Measurements from ENCODE around the gene RBBP9.
"Not testable (repeated sequence)": the region's sequence is repeated elsewhere in the genome, so short reads cannot be mapped to it uniquely, and the experiment has no call there.

Gene RBBP9

DNA sequence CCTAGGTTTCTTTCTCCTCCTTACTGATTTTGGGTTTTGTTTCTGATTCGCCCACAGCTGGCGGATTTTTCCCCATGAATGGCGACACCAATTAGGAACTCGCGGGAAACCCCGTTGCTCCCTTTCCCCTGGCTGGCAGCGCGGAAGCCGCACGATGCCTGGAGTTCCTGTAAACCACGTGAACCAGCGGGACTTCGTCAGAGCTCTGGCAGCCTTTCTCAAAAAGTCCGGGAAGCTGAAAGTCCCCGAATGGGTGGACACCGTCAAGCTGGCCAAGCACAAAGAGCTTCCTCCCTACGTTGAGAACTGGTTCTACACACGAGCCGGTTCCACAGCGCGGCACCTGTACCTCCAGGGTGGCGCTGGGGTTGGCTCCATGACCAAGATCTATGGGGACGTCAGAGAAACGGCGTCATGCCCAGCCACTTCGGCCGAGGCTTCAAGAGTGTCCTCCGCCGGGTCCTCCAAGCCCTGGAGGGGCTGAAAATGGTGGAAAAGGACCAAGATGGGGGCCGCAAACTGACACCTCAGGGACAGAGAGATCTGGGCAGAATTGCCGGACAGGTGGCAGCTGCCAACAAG is 7.5 kb upstream of the RBBP9 start:
- no peak for DNase-seq (ENCODE audit: low read depth)

DNA sequence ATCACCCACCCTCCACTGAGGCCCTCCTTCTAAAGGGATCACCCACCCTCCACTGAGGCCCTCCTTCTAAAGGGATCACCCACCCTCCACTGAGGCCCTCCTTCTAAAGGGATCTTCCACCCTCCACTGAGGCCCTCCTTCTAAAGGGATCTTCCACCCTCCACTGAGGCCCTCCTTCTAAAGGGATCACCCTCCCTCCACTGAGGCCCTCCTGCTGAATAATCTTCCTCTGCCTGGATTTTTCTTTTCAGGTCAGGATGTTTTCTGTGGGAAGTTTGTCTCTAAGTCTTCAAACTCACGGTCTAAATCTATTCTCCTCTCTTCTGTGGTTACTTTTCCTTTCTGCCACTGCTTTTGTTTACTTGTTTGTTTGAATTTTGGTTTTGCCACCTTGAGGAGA is 4.6 kb upstream of the RBBP9 start:
- not testable (repeated sequence) for DNase-seq (ENCODE audit: low read depth)

GRCh38 chr20:18497603-18498002 is 578 bp upstream of the RBBP9 start:
- no peak for DNase-seq (ENCODE audit: low read depth)

DNA sequence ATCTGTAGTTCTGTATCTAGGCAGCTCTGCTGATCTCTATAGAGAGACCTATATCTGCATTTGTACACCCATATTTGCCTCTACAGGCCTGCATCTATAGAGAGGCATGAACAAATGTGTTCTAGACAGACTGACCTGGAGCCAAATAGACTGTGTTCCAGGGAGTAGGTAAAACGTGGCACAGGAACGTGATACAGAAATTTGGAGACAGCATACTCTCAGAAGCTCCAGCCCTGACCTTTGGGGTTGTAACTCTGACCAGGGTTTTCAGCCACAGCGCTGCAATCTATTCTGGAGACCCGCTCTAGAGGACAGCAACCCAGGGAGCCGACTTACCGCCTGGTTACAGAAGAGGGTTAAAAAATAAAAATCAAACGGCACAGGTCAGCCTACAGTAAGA is 983 bp downstream of the RBBP9 start:
- DNase-seq (ENCODE audit: low read depth): no peak

- no peak for DNase-seq (ENCODE audit: low read depth)
Observed at GRCh38 chr20:18488301-18488700, 8.7 kb downstream of the RBBP9 start.

DNA sequence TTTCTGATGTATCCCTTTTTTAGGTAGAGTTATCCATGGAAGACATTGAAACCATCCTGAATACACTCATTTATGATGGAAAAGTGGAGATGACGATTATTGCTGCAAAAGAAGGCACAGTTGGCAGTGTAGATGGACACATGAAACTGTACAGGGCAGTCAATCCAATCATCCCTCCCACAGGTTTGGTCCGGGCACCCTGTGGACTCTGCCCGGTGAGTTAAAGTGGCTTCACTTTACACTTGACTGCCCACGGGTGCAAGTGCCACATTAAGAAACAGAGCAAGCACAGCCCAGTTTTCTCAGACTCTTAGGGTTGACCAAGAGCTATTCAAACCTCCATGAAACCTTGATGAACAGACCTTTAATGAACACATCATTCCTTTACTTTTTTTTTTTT is 15.4 kb downstream of the RBBP9 start:
- DNase-seq (ENCODE audit: low read depth): no peak

DNA sequence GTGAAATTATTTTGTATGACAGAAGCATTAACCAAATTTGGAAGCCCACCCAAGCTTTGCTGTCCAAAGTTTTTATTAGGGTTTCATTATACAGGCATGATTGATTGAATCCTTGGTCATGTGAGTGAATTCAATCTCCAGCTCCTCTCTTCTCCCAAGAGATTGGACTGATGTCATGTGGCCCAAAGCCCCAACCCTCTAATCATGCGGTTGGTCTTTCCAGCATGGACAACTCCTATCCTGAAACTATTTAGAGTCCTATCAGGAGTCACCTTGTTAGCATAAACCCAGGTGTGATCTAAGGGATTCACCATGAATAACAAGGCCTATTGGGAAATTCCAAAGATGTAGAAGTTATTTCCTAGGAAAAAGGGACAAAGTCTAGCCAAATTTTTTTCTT is 19.2 kb downstream of the RBBP9 start:
- no peak for DNase-seq (ENCODE audit: low read depth)

DNA sequence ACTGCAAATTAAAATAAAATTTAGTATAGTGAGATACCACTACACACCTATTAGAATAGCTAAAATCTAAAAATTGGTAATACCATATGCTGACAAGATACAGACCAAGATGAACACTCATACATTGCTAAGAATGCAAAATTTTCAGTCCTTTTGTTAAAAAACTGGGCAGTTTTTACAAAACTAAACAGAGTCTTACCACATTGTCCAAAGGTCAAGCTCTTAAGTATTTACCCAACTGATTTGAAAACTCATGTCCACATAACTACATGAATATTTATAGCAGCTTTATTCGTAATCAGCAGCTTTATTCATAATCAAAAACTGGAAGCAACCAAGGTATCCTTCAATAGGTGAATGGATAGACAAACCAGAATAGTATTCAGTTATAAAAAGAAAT is 19.8 kb downstream of the RBBP9 start:
- no peak for DNase-seq (ENCODE audit: low read depth)

GRCh38 chr20:18466894-18467730 is 29.9 kb downstream of the RBBP9 start, which contains the start of the genes DZANK1 and POLR3F:
Gene DZANK1, minus strand, starts transcription at chr20:18467030. Its CDS starts 1,672 bp downstream, at chr20:18465358.
Gene POLR3F, plus strand, starts transcription at chr20:18467390. Its CDS starts 117 bp downstream, at chr20:18467507.
- DNase-seq (ENCODE audit: low read depth): peak; percentile 92

DNA sequence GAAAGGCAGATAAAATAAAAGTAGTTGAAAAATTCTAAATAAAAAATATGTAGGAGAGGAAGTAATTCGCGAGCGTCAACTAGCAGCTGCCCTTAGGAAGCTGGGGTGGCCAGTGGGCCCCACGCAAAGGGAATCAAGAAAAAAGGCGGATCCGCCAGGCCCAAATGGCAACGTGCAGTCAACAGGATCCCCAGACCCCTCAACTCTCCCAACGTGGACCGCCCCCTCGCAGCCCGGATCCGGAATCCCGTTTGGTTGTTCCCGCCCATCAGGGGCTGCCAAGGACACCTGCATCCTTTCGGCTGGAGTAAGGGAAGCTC is 30.5 kb downstream of the RBBP9 start:
- DNase-seq (ENCODE audit: low read depth): no peak

- no peak for DNase-seq (ENCODE audit: low read depth)
Observed at GRCh38 chr20:18465536-18466200, 31.4 kb downstream of the RBBP9 start.

DNA sequence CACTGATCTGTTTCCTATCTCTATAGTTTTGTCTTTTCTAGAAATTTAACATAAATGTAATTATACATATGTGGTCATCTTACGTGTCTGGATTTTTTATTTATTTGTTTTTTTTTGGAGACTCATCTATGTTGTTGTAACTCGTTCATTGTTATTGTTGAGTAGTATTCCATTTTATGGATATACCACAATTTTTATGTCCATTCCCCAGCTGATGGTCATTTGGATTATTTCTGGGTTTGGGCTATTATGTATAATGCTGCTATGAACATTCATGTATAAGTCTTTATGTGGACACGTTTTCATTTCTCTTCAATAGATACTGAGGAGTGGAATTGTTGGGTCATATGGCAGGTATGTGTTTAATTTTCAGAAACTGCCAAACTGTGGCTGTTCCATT is 40.4 kb downstream of the RBBP9 start:
- no peak for DNase-seq (ENCODE audit: low read depth)

GRCh38 chr20:18443886-18444285 is 53.1 kb downstream of the RBBP9 start:
- DNase-seq (ENCODE audit: low read depth): no peak

GRCh38 chr20:18440403-18440802 is 56.6 kb downstream of the RBBP9 start:
- no peak for DNase-seq (ENCODE audit: low read depth)

- no peak for DNase-seq (ENCODE audit: low read depth)
Observed at GRCh38 chr20:18436847-18437246, 60.2 kb downstream of the RBBP9 start.

All from activated T-cell treated with anti-CD3 and anti-CD28 coated beads for 48 hours (primary cell).